GM18508 (cell line): ENCODE measurements around the gene PEDS1.
"Not testable (repeated sequence)": the region's sequence is repeated elsewhere in the genome, so short reads cannot be mapped to it uniquely, and the experiment has no call there.

Source experiments
- ATAC-seq: cut with Tn5 transposase; IDR thresholded peaks from one replicate; pipeline ENCODE4 v1.9.1; 2021; ENCODE audit warnings: moderate number of reproducible peaks; ENCODE audit not compliant: insufficient read depth, unreplicated experiment

Gene PEDS1

DNA sequence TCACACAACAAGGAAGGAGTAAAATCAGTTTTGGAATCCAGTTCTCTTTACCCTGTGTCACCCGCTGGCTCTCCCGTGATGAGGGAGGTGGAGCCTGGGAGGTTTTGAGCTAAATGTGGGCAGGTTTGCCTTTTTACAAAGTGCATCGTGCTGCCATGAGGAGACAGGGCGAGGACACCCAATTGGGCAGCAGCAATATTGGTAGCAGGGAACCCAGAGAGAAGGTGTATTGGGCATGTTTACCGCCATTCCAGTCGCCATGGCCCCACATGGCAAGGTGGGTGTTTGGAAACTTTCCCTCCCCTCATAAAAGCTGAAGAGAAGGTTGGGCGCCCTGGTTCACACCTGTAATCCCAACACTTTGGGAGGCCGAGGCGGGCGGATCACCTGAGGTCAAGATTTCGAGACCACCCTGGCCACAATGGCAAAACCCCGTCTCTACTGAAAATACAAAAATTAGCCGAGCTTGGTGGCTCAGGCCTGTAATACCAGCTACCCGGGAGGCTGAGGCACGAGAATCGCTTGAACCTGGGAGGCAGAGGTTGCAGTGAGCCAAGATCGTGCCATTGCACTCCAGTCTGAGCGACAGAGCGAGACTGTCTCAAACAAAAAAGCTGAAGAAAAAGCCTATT lies 37.0 kb downstream of the PEDS1 start:
- ATAC-seq: no peak

- ATAC-seq: peak; percentile 51
Measured at GRCh38 chr20:50115591-50116367, 37.7 kb downstream of the PEDS1 start.

- no peak for ATAC-seq
Measured at GRCh38 chr20:50115041-50115512, 38.4 kb downstream of the PEDS1 start.

GRCh38 chr20:50113420-50114224 lies 39.9 kb downstream of the PEDS1 start:
- ATAC-seq: no peak

GRCh38 chr20:50112512-50113419 lies 40.8 kb downstream of the PEDS1 start, which contains the start of gene UBE2V1:
UBE2V1 (minus strand) TSS chr20:50113150; CDS start chr20:50113128, 22 bp downstream.
- no peak for ATAC-seq

DNA sequence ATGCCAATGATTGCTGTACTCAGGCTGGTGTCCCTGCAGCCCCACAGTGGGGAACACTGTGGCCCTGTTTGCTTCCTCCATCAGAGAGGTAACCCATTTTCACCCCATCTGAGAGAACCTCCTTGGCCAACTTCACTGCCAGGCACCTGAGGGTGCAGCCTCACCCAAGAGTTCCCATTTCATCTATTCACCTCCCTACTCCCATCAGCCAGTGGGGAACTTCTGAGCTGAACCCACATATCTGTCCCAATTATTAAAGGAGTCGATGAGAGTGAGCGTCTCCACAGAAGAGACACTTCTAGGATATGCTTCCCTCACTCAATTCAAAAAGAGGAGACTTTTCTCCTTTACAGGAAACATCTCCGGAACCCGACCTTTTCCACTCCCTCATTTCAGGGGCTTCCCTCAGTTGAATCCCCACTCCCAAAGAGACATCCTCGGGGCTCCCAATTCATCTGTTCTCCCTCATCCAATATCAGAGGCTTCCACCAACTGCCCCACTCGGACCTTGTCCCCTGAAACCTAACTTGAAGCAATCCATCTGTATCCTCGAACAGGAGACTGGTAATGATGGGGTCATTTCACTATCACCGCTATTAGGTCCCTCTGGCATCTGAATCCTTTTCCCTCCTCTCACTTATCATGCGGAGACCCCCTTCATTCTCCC lies 41.6 kb downstream of the PEDS1 start:
- no peak for ATAC-seq

- ATAC-seq: no peak
Measured at GRCh38 chr20:50111120-50111828, 42.2 kb downstream of the PEDS1 start.

GRCh38 chr20:50110141-50111047 lies 43.1 kb downstream of the PEDS1 start:
- ATAC-seq: no peak

DNA sequence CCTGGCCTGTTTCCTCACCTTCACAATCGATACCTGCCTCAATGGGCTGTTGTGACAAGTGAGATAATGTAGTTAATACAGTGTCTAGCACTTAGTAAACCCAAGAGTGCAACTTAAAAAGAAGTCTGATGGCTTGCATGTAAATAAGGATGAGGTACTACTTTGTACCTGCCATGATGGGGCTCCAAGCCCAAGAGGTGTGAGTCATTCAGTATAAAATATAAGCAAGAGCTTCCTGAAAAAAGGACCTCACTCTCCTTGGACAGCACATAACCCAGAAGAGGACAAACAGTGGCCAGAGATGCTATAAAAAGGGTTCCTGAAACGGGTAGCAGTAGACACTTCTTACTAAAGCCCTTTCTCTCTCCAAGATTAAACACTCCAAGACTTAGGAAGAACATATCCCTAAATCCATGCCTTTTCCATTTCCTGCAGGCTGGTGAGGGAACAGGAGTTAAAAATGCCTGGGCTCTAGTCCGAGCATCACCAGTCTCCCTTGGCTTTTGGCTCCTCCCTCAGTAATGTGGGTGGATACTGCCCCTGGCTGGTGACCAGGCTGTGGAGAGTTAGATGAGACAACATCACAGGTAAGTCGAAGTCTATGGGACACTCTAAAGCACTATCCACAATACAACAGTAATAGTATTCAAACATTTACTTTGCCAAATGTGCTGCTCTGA lies 44.8 kb downstream of the PEDS1 start:
- ATAC-seq: no peak

GRCh38 chr20:50107796-50108331 lies 45.7 kb downstream of the PEDS1 start:
- ATAC-seq: no peak

DNA sequence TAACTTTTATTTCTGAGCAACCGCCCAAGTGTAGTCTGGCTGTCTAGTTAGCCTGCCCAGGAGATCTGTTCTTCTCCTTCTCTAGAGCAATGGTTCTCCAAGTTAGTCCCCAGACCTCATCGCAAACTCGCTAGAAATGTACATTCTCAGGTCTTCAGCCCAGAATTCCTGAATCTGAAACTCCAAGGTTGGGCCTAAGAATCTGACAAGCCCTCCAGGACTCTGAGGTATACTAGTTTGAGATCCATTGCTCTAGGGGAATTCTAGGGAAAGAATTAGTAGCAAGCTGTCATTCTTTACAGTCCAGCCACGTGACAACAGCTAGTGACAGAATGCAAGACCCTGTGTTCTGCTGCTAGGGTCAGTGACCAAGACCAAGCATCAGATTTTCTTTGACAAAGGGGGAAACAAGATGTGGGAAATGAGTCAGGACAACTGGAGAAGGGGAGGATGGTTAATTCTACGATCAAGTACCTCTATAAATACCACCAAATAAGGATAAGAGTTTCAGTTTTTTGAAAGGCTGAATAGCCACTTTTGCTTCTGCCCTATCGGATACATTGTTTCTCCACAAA lies 46.4 kb downstream of the PEDS1 start:
- no peak for ATAC-seq

DNA sequence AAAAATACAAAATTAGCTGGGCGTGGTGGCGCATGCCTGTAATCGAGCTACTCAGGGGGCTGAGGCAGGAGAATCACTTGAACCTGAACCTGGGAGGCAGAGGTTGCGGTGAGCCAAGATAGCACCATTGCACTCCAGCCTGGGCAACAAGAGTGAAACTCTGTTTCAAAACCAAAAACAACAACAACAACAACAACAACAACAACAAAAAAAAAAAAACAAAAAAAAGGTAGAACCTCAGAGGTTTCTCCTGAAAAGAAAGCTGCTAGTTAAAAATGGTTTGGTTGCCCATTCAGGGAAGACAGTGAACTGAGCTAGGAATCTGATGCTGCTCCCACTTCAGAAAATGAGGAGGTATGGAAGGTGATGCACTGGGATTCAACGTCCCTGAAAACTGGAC lies 46.9 kb downstream of the PEDS1 start:
- not testable (repeated sequence) for ATAC-seq
